ENCODE results near the gene ALPK1.
"Not testable (repeated sequence)": the region's sequence is repeated elsewhere in the genome, so short reads cannot be mapped to it uniquely, and the experiment has no call there.

The ALPK1 gene

DNA sequence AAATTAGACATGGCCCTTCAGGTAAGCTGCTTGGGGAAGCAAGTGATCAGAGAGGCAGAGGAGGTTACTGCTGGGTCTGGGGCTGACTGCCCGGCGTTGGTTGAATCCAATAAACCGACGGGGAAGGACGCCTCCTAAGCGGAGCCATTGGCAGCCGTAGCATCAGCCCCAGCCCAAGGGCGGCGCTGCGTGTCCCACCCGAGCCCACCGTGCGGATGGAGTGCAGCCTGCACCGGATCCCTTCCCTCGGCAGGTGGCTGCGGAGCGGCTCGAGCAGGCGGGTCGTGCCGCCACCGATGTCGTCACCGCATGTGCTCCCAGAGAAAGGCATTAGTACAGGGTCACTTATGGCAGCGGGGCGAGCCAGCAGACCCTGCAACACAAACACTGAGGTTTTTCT lies 82.1 kb downstream of the ALPK1 start:
- no peak for FAIRE-seq

DNA sequence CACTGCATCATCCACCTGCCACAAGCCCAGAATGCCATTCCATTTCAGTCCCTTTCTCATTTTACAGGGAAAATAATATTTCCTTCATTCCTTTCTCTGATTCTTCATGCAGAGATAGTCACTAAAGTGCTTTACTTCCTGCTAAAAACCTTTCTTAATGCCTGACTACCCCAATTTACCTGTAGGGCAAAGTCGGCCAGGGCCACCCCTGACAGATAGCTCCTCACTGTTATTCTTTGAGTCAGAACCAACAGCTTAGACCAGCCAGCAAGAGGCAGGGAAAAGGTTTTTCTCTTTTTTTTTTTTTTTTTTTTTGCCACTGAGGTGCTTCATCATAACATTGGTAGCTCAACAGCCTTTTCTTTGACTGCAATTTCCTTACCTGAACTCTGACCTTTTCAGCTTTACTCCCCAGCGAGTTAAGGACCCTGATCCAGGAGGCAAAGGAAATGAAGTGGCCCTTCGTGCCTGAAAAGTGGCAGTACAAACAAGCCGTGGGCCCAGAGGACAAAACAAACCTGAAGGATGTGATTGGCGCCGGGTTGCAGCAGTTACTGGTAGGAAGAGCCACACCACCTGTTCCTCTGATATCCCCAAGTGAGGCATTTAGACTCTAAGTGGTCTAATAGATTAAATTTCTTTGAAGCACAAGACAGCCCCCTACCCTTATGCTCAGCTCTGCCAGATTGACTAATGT lies 85.0 kb downstream of the ALPK1 start:
- no peak for FAIRE-seq

DNA sequence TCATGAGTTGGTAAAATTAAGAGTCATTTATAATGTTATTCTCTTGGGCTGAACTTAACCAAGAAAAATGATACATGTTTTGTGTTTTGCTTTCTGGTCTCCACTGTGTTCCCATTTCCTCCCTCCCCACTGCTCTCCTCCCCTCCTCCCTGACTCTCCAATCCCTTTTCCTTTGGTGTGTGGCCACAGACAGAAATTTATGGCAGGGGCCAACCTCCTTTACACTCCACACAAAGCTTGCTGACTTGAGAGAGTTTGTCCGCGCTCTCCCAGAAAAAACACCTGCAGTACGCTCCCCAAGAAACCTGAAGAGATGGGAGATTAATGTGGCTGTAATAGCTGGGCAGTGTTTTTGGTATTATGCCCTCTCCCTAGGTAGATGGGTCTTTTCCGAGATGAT lies 88.9 kb downstream of the ALPK1 start:
- no peak for FAIRE-seq

DNA sequence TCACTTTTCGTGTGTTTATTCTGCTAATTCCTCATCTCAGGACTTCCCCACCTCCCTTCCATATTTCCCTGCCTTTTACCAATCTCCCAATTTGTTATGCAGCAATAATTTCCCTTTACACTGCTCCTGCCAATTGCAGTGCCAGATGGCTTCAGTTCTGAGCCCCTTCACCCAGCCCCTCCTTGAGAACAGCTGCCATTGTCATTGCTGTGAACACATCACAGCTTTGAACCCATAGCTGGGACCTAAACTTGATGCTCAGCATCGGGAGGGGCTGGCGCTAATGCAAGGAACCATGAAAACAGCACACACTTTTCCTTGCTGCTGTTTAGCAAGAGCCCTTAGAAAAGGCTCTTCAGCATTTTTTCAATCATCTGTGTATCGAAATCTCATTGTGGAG lies 104.9 kb downstream of the ALPK1 start:
- FAIRE-seq, result no peak

DNA sequence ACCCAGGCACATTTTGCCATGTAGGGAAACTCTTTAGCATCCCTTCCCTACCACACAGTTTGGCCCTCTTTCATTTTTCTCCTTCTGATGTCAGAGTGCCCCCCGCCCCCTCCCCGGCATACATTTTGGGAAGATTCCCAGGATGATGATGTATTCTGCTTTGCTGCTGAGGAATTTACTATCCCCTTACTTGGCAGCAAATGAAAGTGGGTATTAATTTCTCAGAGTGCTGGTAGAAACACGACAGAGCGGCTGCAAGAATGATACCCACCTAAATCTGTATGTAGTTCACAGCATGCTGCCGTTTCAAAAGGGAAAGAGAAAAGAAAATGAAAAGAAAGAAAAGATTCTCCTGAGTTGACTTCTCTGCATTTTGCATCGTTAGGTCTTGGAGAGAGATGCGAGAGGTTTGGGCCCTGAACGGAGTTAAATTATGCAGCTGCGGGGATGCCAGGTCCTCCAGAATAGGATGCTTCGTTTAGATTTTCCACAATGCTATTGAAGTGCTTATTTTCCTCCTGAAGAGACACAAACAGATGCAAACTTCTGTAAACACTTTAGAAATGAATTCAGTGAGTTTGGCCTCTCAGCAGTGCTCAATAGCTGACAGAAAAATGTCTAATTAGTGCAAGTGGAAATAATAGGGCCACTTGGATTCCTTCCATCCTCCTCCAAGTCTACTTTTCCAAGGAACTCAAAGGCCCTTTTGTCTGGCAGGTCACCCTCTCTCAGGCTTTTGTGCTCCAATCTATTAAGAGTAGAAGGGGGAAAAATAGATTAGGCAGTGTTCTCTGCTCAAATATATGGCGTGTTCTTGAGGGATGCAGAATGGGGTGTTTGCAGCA lies 106.2 kb downstream of the ALPK1 start:
- FAIRE-seq, result no peak

DNA sequence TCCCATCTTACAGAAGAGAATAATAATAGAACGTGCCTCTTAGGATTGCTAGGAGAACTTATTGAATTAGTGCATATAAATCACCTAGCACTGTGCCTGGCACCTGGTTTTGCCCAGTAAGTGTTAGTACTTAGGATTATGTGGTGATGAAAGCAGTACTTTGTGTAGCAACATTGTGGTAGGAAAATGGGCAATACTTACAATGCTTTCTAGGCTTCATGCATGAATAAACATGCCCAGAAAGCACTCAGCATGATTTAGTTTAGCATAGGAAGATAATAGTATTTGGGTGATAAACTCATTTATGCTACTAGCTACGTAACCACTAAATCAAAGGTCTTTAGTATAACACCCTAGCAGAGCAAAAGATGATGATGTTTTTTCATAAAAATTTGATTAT lies 113.2 kb downstream of the ALPK1 start:
- FAIRE-seq, result no peak

DNA sequence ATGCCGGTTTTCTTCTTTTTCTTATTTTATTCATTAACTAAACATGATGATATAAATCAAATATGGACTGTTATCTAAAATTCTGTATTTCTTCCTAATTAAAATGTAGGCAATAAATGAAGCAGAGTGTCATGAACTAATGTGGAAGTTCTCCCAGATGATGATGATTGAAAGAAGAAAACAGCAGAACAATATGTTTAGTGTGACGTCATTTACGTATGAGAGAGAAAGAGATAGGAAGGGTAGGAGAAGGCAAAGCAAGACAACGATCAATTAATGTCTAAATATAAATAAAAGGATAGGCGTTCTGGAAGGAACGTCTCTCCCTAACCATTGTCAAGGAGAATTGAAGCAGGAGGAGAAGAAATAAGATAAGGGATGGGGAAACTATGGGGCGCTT lies 113.6 kb downstream of the ALPK1 start:
- FAIRE-seq, result no peak

DNA sequence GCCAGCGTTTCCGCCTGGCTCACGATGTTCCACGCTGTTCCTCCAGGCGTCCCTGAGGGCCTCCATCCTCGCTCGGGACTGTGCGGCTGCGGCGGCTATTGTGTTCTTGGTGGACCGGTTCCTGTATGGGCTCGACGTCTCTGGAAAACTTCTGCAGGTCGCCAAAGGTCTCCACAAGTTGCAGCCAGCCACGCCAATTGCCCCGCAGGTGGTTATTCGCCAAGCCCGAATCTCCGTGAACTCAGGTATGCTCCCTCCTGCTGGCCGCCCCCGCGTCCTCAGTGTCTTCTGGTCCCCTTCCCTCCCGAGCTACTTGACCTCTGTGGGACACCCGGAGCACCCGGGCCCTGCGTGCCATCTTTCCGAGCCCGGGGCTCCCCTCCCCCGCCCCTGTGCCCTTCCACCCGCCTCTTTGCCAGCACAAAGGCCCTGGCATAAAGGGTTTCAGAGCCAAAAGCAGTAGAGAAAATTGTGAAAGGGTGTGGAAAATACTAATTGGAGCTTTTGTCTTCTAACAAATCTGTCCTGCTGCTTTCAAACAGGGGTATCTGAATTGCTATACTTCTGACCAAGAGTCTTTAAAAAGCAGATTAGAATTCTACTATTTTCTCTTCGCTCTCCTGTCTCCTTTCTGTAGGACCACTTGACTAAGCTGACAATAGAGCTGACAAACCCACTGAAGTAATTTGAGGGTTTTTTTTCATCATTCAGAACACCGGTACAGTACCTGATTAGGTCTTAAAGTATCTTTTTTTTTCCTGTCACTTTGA lies 114.8 kb downstream of the ALPK1 start:
- no peak for FAIRE-seq

DNA sequence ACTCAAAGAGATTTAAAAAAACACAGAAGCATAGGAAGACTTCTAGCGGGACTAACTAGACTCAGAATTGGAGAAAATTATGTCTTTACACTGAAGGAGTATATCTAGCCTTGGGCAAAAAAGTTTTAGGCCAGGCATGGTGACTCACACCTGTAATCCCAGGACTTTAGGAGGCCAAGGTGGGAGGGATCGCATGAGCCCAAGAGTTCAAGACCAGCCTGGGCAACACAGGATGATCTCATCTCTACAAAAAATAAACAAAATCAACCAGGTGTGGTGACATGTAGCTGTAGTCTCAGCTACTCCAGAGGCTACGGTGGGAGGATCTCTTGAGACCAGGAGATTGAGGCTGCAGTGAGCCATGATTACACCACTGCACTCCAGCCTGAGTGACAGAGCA lies 119.3 kb downstream of the ALPK1 start:
- FAIRE-seq, result no peak

DNA sequence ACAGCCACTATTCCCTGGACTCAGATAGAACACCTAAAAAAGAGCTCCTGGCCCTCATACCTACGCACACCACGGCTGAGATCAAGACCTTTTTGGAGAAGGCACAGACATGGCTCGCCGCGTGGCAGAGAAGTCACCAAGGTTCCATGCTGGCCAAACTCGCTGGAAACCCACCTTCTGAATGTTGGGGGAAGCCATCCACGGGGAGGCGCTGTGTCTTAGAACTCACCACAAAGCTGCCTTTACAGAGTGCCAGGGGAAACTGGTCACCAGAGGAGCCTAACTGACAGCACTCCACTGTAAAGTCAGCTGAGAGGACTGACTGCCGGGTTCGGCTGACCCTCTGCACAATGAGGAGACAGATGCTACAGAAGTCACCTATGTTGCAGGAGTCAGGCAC lies 120.9 kb downstream of the ALPK1 start:
- no peak for FAIRE-seq

DNA sequence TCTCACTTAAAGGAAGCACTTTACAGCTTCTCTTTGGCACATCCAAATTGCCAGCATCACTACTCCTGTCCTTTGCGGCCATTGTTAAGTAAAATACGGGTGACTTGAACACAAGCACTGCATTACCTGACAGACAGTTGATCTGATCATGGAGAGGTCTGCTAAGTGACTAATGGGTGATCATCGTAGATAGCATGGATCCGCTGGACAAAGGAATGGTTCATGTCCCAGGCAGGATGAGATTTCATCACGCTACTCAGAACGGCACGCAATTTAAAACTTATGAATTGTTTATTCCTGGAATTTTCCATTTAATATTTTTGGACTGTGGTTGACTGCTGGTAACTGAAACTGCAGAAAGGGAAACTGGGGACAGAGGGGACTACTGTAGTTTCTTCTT lies 124.7 kb downstream of the ALPK1 start:
- no peak for FAIRE-seq

DNA sequence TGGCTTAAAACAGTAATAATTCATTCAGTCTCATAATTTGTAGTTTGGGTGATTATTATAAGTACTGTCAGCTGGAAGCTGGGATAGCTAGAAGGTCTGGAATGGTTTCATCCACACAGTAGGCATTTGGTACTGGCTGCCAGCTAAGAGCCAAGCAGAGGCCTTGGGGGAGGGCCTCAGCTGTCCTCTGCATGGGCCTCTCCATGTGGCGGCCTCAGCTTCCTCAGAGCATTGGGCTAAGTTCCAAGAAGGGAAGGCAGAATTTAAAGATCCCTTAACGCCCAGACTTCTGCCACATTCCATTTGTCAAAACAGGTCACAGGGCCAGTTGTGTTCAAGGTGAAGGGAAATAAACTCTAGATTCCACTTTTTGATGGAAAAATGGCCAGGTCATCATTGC lies 125.5 kb downstream of the ALPK1 start:
- no peak for FAIRE-seq

DNA sequence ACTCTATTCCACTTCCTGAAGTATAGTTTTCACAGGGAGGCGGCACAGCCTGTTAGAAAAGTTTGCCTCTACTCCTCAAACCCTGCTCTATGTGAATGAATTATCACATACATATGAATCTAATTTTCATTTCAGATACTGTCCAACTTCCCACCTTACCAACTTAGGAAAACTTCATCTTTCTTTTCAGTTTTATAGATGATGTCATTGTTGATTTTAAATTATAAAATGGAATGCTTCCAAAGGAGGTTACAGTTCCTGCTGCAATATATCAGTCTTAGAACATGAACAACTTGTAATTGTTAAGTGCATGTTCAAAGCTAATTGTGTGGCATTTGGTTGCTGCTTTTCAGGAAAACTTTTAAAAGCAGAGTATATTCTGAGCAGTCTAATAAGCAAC lies 126.4 kb downstream of the ALPK1 start:
- FAIRE-seq, result no peak

DNA sequence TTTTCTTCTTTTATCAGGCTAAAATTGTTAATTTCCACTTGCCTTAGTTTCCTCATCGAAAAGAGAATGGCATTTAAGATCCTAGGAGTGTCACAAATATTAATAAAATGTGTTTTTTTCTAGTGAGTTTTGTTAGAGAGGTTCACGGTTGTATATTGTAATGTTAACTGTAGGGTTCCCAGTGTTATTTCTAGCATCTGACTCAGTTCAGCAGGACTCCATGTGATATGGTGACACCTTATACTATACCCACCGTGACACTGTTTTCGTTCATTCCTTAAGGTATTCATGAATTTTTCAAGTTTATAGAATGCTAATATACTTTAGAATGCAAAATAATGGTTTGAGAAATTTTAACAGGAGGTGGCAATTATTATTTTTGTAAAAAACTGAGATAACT lies 128.7 kb downstream of the ALPK1 start:
- no peak for FAIRE-seq

DNA sequence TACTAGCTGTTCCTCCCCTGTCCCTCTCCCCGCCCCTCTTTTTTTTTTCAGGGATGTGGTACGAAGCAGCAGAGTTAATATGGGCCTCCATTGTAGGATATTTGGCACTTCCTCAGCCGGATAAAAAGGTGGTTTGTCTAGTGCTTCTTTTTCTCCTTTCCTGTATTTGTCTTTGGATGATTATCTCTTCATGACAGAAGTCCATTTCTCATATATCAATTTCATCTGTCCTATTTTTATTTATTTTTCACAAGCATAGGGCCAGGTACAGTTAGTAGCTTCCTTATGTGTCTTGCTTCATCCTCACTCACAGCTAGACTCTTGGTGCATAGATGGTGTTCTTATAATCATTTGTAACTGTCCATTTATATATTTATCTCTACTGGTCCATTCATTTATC lies 129.2 kb downstream of the ALPK1 start:
- no peak for FAIRE-seq

DNA sequence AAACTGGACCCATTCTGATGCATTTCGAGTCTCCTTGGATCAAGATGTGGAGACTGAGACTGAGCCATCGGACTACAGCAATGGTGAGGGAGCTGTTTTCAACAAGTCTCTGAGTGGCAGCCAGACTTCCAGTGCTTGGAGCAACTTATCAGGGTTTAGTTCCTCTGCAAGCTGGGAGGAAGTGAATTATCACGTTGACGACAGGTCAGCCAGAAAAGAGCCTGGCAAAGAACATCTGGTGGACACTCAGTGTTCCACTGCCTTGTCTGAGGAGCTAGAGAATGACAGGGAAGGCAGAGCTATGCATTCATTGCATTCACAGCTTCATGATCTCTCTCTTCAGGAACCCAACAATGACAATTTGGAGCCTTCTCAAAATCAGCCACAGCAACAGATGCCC lies 134.0 kb downstream of the ALPK1 start:
- no peak for FAIRE-seq

DNA sequence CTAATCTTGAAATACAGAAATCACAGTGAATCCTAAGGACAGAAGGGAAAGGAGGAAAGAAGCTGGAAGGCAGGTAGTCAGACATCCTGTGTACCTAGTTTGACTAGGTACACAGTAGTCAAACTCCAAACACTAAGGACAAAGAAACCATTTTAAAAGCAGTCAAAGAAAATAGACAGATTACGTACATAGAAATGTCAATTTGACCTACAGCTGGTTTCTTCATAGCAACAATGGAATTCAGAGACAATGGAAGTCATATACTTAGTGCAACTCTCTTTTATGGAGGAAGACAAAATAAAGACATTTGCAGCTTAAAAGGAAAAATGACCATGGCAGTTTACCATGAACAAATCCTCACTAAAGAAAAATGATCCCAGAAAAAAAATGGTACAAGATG lies 139.8 kb downstream of the ALPK1 start:
- FAIRE-seq, result no peak

DNA sequence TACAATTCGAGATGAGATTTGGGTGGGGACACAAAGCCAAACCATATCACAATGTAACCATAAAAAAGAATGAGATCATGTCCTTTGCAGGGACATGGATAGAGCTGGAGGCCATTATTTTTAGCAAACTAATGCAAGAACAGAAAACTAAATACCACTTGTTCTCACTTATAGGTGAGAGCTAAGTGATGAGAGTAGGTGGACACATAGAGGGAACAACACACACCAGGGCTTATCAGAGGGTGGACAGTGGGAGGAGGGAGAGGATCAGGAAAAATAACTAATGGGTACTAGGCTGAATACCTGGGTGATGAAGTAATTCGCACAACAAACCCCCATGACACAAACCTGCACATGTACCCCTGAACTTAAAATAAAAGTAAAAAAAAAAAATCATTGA lies 145.1 kb downstream of the ALPK1 start:
- not testable (repeated sequence) for FAIRE-seq

DNA sequence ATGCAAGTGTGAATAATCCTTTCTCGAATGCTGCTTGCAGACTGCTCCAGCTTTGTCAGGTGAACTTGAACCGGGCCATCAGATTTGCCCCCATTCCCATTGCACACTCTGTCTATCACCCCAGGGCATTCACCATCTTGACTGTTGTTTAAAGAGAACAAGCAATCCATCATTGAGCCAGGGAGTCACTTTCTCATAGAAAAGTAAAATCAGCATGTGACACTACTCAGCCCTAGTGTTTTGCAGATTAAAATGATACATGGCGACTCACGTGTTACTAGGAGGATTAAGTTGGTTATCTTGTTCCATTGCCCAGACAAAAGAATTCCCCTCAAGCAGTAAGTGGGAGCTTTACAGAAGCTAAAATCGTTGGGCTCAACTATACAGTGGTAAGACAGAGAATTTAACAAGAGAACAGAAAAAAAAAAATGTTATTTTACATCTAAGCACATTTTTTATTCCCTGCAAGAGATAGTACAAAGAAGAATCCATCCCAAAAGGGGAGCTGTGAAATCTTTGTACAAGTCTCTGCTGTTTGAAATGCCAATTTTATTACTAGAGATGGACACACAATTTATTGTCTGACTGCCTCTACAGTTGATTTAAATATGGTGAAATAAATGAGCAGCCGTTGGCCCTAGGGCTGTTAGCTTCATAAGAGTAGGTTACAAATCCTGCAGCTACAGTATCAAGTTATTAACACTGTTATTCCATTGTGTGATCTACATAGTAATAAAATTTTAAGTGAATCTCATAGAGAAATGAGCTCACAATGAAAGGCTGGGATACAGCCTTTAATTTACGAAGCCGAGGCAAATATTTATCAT lies 151.3 kb downstream of the ALPK1 start:
- FAIRE-seq, result no peak

DNA sequence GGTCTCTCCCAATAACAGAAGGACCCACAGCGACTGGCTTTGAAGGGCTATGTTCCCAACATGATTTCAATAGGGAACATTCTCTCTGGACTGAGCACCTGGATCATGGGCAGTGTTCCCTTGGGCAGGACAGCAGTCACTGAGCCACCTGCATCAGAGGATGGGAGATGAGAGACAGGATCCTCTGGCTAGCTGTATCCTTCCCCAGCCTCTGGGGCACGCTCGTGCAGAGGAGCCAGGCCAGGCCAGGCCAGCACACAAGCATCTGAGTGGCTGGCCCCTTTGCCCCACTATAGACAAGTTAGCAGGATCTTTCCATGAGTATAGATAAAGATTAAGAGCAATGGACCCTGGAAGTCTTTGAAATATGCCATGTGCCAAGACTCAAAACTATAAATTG lies 152.5 kb downstream of the ALPK1 start:
- no peak for FAIRE-seq

DNA sequence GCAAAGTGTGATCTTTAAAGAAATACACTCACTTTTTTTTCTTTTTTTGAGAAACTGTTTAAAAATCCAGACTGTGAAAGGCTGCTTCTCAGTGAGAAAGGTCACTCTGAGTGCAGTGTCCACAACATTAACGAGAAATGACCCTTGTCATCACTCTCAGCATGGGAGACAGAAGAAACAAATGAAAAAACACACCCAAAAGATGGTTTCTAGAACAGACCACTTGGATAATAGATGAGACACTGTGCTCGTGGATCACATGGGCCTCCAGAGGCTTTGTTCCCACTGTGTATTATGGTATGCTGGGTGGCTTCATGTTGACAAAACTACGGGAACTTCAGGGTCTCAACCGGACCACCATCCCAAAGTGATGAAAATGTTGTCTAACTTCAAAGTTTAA lies 153.9 kb downstream of the ALPK1 start:
- no peak for FAIRE-seq

DNA sequence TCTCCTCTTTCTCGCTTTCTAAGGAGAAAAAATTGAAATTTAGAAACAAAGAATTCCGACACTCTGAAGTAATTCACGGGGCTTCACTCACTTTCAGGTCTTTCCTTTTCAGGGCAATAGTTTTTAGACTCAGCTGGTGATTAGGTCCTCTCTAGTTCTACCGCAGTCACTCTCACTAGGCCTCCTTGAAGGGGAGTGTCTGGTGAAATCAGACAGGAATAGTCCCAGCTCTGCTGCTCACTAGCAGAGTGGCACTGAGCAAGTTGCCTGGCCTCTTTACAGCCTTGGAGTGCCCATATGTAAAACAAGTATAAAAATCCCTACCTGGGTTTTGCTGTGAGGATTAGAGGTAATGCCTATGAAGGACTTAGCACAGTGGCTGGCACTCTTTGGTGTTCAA lies 154.7 kb downstream of the ALPK1 start:
- FAIRE-seq, result no peak

DNA sequence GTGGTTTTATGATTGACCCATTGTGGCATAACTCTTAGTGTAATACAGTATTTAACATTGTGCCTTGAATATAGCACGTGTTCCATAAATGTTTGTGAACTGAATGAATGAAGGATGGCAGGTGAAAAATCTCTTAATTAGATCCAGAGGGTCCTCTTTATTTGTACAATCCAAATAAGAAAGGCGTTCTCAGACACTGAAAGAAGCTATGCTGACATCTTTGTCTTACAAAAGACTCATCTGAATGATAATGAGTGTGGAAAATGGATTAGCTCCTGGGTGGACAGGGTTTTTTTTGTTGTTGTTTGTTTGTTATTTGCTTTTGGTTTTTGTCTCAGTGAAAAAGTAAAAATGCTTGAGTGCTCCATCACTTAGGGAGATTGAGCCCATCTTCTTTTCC lies 156.2 kb downstream of the ALPK1 start:
- no peak for FAIRE-seq
